ENCODE measurements around the gene ZWILCH.

ZWILCH gene

DNA sequence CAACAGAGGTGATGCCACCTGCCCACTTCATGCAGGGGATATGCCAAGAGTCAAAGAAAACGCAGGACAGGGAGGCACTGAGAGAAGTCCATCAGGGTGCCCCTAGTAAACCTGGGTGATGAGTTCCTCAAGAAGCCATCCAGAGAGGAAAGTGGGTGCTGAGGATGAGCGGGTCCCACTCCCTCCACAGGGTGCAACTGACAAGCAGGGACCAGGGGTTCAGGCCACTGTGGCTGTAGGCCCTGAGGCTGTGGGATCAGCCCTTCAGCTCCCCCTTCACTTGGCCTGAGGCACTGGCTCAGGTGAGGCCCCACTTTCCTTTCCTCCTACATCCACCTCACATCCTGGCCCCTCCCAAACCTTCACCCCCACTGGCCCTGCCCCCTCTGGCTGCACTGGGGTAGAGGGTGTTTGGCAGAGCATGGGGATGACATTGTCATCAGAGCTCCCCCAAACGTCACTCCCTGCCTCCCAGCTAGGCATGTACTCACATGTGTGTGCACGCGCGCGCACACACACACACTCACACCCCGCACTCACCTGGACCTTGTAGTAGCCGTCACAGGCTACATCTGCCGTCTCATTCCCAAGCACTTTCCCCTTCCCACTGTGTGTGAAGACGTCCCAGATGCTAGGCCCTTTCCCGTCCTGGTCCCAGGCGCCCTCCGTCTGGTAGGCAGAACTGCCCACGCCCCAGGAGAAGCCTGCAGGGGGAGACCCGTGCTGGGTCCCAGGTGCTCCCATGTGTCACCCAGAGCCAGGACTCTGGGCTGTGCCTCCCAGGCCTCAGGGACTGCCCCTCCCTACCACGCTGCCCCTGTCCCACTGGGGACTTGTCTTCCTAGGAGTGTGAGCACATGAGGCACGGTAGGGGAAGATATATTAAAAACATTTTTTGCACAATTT, 59.3 kb downstream of the ZWILCH start:
- no peaks in the 10 kb centered on the region for H3K79me2 ChIP-seq (ENCODE audit: low read length)
- H3K4me1 ChIP-seq (ENCODE audit: low read length), result no peaks in the 10 kb centered on the region
- no peak overlapping the region for H2AFZ ChIP-seq (ENCODE audit: low read depth, low read length)
- no peaks in the 10 kb centered on the region for H3K36me3 ChIP-seq (replicated peaks; ENCODE audit: low read depth, low read length)
- no peak overlapping the region for H3K27ac ChIP-seq (ENCODE audit: low read length)
- H4K20me1 ChIP-seq (ENCODE audit: insufficient read depth, low read length), result no peaks in the 10 kb centered on the region
- no peak for TF ChIP-seq EZH2phosphoT487 (IDR thresholded peaks at IDR 0.05; ENCODE audit: low read depth)
- TF ChIP-seq, protein P1, sequence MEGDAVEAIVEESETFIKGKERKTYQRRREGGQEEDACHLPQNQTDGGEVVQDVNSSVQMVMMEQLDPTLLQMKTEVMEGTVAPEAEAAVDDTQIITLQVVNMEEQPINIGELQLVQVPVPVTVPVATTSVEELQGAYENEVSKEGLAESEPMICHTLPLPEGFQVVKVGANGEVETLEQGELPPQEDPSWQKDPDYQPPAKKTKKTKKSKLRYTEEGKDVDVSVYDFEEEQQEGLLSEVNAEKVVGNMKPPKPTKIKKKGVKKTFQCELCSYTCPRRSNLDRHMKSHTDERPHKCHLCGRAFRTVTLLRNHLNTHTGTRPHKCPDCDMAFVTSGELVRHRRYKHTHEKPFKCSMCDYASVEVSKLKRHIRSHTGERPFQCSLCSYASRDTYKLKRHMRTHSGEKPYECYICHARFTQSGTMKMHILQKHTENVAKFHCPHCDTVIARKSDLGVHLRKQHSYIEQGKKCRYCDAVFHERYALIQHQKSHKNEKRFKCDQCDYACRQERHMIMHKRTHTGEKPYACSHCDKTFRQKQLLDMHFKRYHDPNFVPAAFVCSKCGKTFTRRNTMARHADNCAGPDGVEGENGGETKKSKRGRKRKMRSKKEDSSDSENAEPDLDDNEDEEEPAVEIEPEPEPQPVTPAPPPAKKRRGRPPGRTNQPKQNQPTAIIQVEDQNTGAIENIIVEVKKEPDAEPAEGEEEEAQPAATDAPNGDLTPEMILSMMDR (IDR thresholded peaks at IDR 0.05; ENCODE audit: low read depth, low read length), result no peak
- no peak overlapping the region for H3K4me2 ChIP-seq (ENCODE audit: low read length)
- no peak overlapping the region for H3K4me3 ChIP-seq (ENCODE audit: low read length)
- H3K27me3 ChIP-seq (ENCODE audit: low read depth, low read length), result no peaks in the 10 kb centered on the region
- H3K9ac ChIP-seq (ENCODE audit: low read length), result no peak overlapping the region
- no peaks in the 10 kb centered on the region for H3K9me3 ChIP-seq (ENCODE audit: insufficient read depth, low read length)

DNA sequence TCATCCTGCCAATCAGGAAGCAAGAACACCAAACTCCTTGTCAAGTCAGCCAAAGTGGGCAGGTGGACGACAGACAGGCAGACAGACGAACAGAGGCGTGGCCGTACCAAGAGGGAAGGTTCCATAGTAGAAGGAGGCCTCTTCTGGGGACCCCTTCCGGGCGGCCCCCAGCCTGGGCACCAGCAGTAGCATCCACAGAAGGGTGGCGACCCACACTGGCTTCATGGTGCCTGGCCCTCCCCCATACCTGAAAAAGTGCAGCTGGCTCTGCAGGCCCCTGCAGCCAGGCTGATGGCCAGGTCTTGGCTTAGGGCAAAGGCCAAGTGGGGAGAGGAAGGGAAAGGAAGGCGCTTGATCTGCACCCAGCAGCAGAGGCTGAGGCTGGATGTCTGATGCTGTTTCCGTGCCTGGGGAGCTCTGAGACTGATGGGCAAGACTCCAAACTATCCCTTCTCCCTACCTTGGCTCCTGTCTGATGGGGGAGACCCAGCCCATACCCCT, 60.1 kb downstream of the ZWILCH start:
- no peaks in the 10 kb centered on the region for H3K27me3 ChIP-seq (ENCODE audit: low read depth, low read length)
- H2AFZ ChIP-seq (ENCODE audit: low read depth, low read length), result no peak overlapping the region
- TF ChIP-seq EZH2phosphoT487 (IDR thresholded peaks at IDR 0.05; ENCODE audit: low read depth), result no peak
- TF ChIP-seq, protein P1 (IDR thresholded peaks at IDR 0.05; ENCODE audit: low read depth, low read length), result no peak
- H3K4me3 ChIP-seq (ENCODE audit: low read length), result no peak overlapping the region
- no peaks in the 10 kb centered on the region for H3K4me1 ChIP-seq (ENCODE audit: low read length)
- H3K9ac ChIP-seq (ENCODE audit: low read length), result no peak overlapping the region
- H3K36me3 ChIP-seq (replicated peaks; ENCODE audit: low read depth, low read length), result no peaks in the 10 kb centered on the region
- no peaks in the 10 kb centered on the region for H3K9me3 ChIP-seq (ENCODE audit: insufficient read depth, low read length)
- no peaks in the 10 kb centered on the region for H3K79me2 ChIP-seq (ENCODE audit: low read length)
- no peak overlapping the region for H3K27ac ChIP-seq (ENCODE audit: low read length)
- H3K4me2 ChIP-seq (ENCODE audit: low read length), result no peak overlapping the region
- H4K20me1 ChIP-seq (ENCODE audit: insufficient read depth, low read length), result no peaks in the 10 kb centered on the region

DNA sequence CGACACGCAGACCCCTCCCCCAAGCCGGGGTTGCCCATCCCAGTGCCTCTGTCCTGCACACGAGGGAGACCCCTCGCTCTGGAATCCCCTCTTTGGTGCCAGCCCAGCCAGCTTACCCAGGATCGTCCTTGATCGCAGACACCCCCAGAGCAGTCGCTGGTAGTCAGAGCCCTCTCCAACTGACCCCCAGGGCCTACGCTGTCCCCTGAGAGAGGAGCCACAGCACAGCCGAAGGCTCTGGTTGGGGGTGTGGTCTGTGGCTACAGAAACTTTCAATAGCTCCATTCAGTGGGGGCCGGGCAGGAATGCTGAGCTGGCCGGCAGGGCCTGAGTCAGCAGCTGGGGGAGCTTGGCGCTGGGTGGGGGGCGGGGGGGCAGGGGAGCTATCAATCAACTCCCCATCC, 60.6 kb downstream of the ZWILCH start, which contains the start of gene LCTL:
LCTL (minus strand) TSS at position 258 of the 404 bp plus-strand sequence. CDS start 633 bp downstream, outside the sequence.
- TF ChIP-seq EZH2phosphoT487 (IDR thresholded peaks at IDR 0.05; ENCODE audit: low read depth), result no peak
- TF ChIP-seq, protein P1 (IDR thresholded peaks at IDR 0.05; ENCODE audit: low read depth, low read length), result no peak
- Histone ChIP-seq H3K36me3 (replicated peaks; ENCODE audit: low read depth, low read length) (no peaks in the 10 kb centered on the region), H4K20me1 (ENCODE audit: insufficient read depth, low read length) (no peaks in the 10 kb centered on the region), H2AFZ (ENCODE audit: low read depth, low read length) (no peak within 1 kb of the TSS), H3K4me2 (ENCODE audit: low read length) (peak within 1 kb of the TSS; percentile 73), H3K4me3 (ENCODE audit: low read length) (no peak within 1 kb of the TSS), H3K27ac (ENCODE audit: low read length) (no peak within 1 kb of the TSS), H3K79me2 (ENCODE audit: low read length) (no peaks in the 10 kb centered on the region), H3K9ac (ENCODE audit: low read length) (no peak within 1 kb of the TSS), H3K9me3 (ENCODE audit: insufficient read depth, low read length) (no peaks in the 10 kb centered on the region), H3K27me3 (ENCODE audit: low read depth, low read length) (no peaks in the 10 kb centered on the region), H3K4me1 (ENCODE audit: low read length) (no peaks in the 10 kb centered on the region)

DNA sequence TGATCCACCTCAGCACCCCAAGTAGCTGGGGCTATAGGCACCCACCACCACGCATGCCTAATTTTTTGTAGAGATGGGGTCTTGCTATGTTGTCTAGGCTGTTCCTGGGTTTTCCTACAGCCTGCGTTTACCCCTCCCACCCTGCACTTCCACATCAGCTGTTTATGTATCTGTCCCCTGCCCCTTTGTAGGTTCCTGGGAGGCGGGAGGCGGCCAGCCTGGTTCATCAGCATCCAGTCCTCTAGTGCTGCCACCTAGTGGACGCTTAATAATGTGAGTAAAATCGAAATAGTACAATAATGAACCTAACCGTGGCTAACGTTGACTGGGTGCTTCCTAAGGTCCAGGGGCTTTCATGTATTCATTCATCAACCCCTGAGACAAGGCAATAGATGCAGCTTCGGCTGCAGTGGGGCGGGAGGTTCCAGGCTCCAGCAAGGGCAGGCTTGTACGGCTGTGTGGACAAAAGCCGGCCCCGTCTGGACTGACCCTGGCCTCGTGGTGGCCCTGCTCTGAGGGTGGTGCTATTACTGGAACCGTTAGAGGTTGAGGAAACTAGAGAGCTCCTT, 61.9 kb downstream of the ZWILCH start:
- Histone ChIP-seq H2AFZ (ENCODE audit: low read depth, low read length) (peak overlapping the region; percentile 69; the same call in 1 of the 2 replicates), H3K27me3 (ENCODE audit: low read depth, low read length) (no peaks in the 10 kb centered on the region), H3K4me3 (ENCODE audit: low read length) (peak overlapping the region; percentile 24; the same call in 1 of the 2 replicates), H3K36me3 (replicated peaks; ENCODE audit: low read depth, low read length) (no peaks in the 10 kb centered on the region), H3K79me2 (ENCODE audit: low read length) (no peaks in the 10 kb centered on the region), H4K20me1 (ENCODE audit: insufficient read depth, low read length) (no peaks in the 10 kb centered on the region), H3K27ac (ENCODE audit: low read length) (no peak overlapping the region), H3K9ac (ENCODE audit: low read length) (no peak overlapping the region), H3K4me2 (ENCODE audit: low read length) (peak overlapping the region; percentile 73), H3K9me3 (ENCODE audit: insufficient read depth, low read length) (no peaks in the 10 kb centered on the region), H3K4me1 (ENCODE audit: low read length) (peaks cover 5% of the 10 kb centered on the region; the same call in 1 of the 2 replicates)
- no peak for TF ChIP-seq EZH2phosphoT487 (IDR thresholded peaks at IDR 0.05; ENCODE audit: low read depth)
- TF ChIP-seq, protein P1 (IDR thresholded peaks at IDR 0.05; ENCODE audit: low read depth, low read length), result peak; percentile 90
